SHP77 treated with DMSO at 0.1 percent for 48 hours (cell line): ENCODE results near the gene TEP1.
"Not testable (repeated sequence)": the region's sequence is repeated elsewhere in the genome, so short reads cannot be mapped to it uniquely, and the experiment has no call there.

Source experiments
- DNase-seq: peaks from one replicate; lab custom pipeline; 2025; lab: John Stamatoyannopoulos, UW

The TEP1 gene

GRCh38 chr14:20386276-20386855, 26.9 kb downstream of the TEP1 start:
- DNase-seq: no peak

- no peak for DNase-seq
These were observed 28.4 kb downstream of the TEP1 start for GRCh38 chr14:20384886-20385285.

- no peak for DNase-seq
These were observed 29.0 kb downstream of the TEP1 start for GRCh38 chr14:20384321-20384720.

- DNase-seq: no peak
These were observed 29.7 kb downstream of the TEP1 start for GRCh38 chr14:20383636-20384035.

- DNase-seq: no peak
These were observed 30.3 kb downstream of the TEP1 start for GRCh38 chr14:20383032-20383431.

GRCh38 chr14:20382526-20382925, 30.8 kb downstream of the TEP1 start:
- DNase-seq: no peak

- DNase-seq: no peak
These were observed 32.0 kb downstream of the TEP1 start for GRCh38 chr14:20381341-20381740.

GRCh38 chr14:20380681-20381080, 32.6 kb downstream of the TEP1 start:
- no peak for DNase-seq

- DNase-seq: no peak
These were observed 33.6 kb downstream of the TEP1 start for GRCh38 chr14:20379743-20380142.

- DNase-seq: no peak
These were observed 36.1 kb downstream of the TEP1 start for GRCh38 chr14:20377171-20377570.

GRCh38 chr14:20376071-20376588, 37.2 kb downstream of the TEP1 start:
- no peak for DNase-seq

- no peak for DNase-seq
These were observed 37.8 kb downstream of the TEP1 start for GRCh38 chr14:20375471-20375870.

GRCh38 chr14:20372796-20373195, 40.5 kb downstream of the TEP1 start:
- no peak for DNase-seq

GRCh38 chr14:20365928-20366327, 47.4 kb downstream of the TEP1 start:
- no peak for DNase-seq

- not testable (repeated sequence) for DNase-seq
These were observed 54.8 kb downstream of the TEP1 start for GRCh38 chr14:20358474-20358873.

GRCh38 chr14:20356422-20356821, 56.9 kb downstream of the TEP1 start:
- no peak for DNase-seq

- no peak for DNase-seq
These were observed 62.4 kb downstream of the TEP1 start for GRCh38 chr14:20350860-20351259.

GRCh38 chr14:20350282-20350681, 63.0 kb downstream of the TEP1 start:
- DNase-seq: no peak

GRCh38 chr14:20347747-20348146, 65.6 kb downstream of the TEP1 start:
- no peak for DNase-seq

- DNase-seq: no peak
These were observed 66.6 kb downstream of the TEP1 start for GRCh38 chr14:20346713-20347112.

GRCh38 chr14:20345366-20345765, 67.9 kb downstream of the TEP1 start:
- DNase-seq: no peak

GRCh38 chr14:20343862-20344220, 69.5 kb downstream of the TEP1 start:
- no peak for DNase-seq

- peak; percentile 100 for DNase-seq
These were observed 70.0 kb downstream of the TEP1 start, which contains the start of gene PARP2 for GRCh38 chr14:20343092-20343861. PARP2 (plus strand) TSS chr14:20343635; CDS start chr14:20343642, 7 bp downstream.

GRCh38 chr14:20341646-20342045, 71.7 kb downstream of the TEP1 start:
- DNase-seq: no peak
